ENCODE results near the gene KRT77.

GRCh38 chr12:52751795-52752194 is 48.5 kb upstream of the KRT77 start:
- TF ChIP-seq EP300 (IDR thresholded peaks at IDR 0.05) (no peak), CTCF (IDR thresholded peaks at IDR 0.05) (no peak)
